ENCODE measurements around the gene POLA2.

Gene POLA2

GRCh38 chr11:65223011-65223410 lies 38.8 kb upstream of the POLA2 start:
- no peak for DNase-seq (ENCODE audit: low read depth)
- no peak overlapping the region for H3K4me3 ChIP-seq (ENCODE audit: low read depth, low read length)
- TF ChIP-seq MYC (IDR thresholded peaks at IDR 0.05; ENCODE audit: low read depth, low read length) (no peak), MAX (IDR thresholded peaks at IDR 0.05; ENCODE audit: low read depth, low read length) (no peak), CTCF (IDR thresholded peaks at IDR 0.05; ENCODE audit: low read depth, low read length) (no peak), POLR2A (IDR thresholded peaks at IDR 0.05; ENCODE audit: extremely low read depth, insufficient read length) (no peak)

GRCh38 chr11:65224930-65225278 lies 36.9 kb upstream of the POLA2 start:
- no peak overlapping the region for H3K4me3 ChIP-seq (ENCODE audit: low read depth, low read length)
- peak; percentile 64 for DNase-seq (ENCODE audit: low read depth)
- TF ChIP-seq MYC (IDR thresholded peaks at IDR 0.05; ENCODE audit: low read depth, low read length) (no peak), POLR2A (IDR thresholded peaks at IDR 0.05; ENCODE audit: extremely low read depth, insufficient read length) (no peak), CTCF (IDR thresholded peaks at IDR 0.05; ENCODE audit: low read depth, low read length) (no peak), MAX (IDR thresholded peaks at IDR 0.05; ENCODE audit: low read depth, low read length) (no peak)

GRCh38 chr11:65225279-65226102 lies 36.3 kb upstream of the POLA2 start:
- peak; percentile 71 for DNase-seq (ENCODE audit: low read depth)
- TF ChIP-seq CTCF (IDR thresholded peaks at IDR 0.05; ENCODE audit: low read depth, low read length) (no peak), MYC (IDR thresholded peaks at IDR 0.05; ENCODE audit: low read depth, low read length) (no peak), MAX (IDR thresholded peaks at IDR 0.05; ENCODE audit: low read depth, low read length) (no peak), POLR2A (IDR thresholded peaks at IDR 0.05; ENCODE audit: extremely low read depth, insufficient read length) (no peak)
- H3K4me3 ChIP-seq (ENCODE audit: low read depth, low read length): peak overlapping the region; percentile 45

- TF ChIP-seq MAX (IDR thresholded peaks at IDR 0.05; ENCODE audit: low read depth, low read length) (no peak), POLR2A (IDR thresholded peaks at IDR 0.05; ENCODE audit: extremely low read depth, insufficient read length) (no peak), MYC (IDR thresholded peaks at IDR 0.05; ENCODE audit: low read depth, low read length) (no peak), CTCF (IDR thresholded peaks at IDR 0.05; ENCODE audit: low read depth, low read length) (no peak)
- peak overlapping the region; percentile 45 for H3K4me3 ChIP-seq (ENCODE audit: low read depth, low read length)
- no peak for DNase-seq (ENCODE audit: low read depth)
These were observed 35.7 kb upstream of the POLA2 start for GRCh38 chr11:65226103-65226442.

- DNase-seq (ENCODE audit: low read depth): no peak
- TF ChIP-seq MYC (IDR thresholded peaks at IDR 0.05; ENCODE audit: low read depth, low read length) (no peak), POLR2A (IDR thresholded peaks at IDR 0.05; ENCODE audit: extremely low read depth, insufficient read length) (no peak), CTCF (IDR thresholded peaks at IDR 0.05; ENCODE audit: low read depth, low read length) (no peak), MAX (IDR thresholded peaks at IDR 0.05; ENCODE audit: low read depth, low read length) (no peak)
- no peak overlapping the region for H3K4me3 ChIP-seq (ENCODE audit: low read depth, low read length)
These were observed 33.9 kb upstream of the POLA2 start for GRCh38 chr11:65227879-65228278.
